ENCODE measurements around the gene IQSEC1.

IQSEC1 gene

GRCh38 chr3:12990781-12991480, 82.3 kb downstream of the IQSEC1 start:
- DNase-seq (ENCODE audit: extremely low read depth, low read depth), result peak; percentile 15
- TF ChIP-seq CTCF (IDR thresholded peaks at IDR 0.05; ENCODE audit: low read depth, low read length), result no peak

GRCh38 chr3:12990306-12990705, 82.9 kb downstream of the IQSEC1 start:
- DNase-seq (ENCODE audit: extremely low read depth, low read depth), result no peak
- no peak for TF ChIP-seq CTCF (IDR thresholded peaks at IDR 0.05; ENCODE audit: low read depth, low read length)

- no peak for DNase-seq (ENCODE audit: extremely low read depth, low read depth)
- no peak for TF ChIP-seq CTCF (IDR thresholded peaks at IDR 0.05; ENCODE audit: low read depth, low read length)
Measured at GRCh38 chr3:12988728-12989454, 84.3 kb downstream of the IQSEC1 start.

- no peak for TF ChIP-seq CTCF (IDR thresholded peaks at IDR 0.05; ENCODE audit: low read depth, low read length)
- no peak for DNase-seq (ENCODE audit: extremely low read depth, low read depth)
Measured at GRCh38 chr3:12987602-12988001, 85.6 kb downstream of the IQSEC1 start.

- no peak for DNase-seq (ENCODE audit: extremely low read depth, low read depth)
- TF ChIP-seq CTCF (IDR thresholded peaks at IDR 0.05; ENCODE audit: low read depth, low read length), result no peak
Measured at GRCh38 chr3:12986986-12987385, 86.2 kb downstream of the IQSEC1 start.

- no peak for DNase-seq (ENCODE audit: extremely low read depth, low read depth)
- no peak for TF ChIP-seq CTCF (IDR thresholded peaks at IDR 0.05; ENCODE audit: low read depth, low read length)
Measured at GRCh38 chr3:12986521-12986920, 86.7 kb downstream of the IQSEC1 start.

- no peak for TF ChIP-seq CTCF (IDR thresholded peaks at IDR 0.05; ENCODE audit: low read depth, low read length)
- no peak for DNase-seq (ENCODE audit: extremely low read depth, low read depth)
Measured at GRCh38 chr3:12986031-12986430, 87.2 kb downstream of the IQSEC1 start.

Data from AG09319 (cell line).